Mammary epithelial cell (primary cell): Measurements from ENCODE around the gene GPC6.

Experiments
- CTCF ChIP-seq, 2 donors: IDR thresholded peaks in 1 of 2; conservative IDR thresholded peaks in 1 of 2; 2 replicates each; pipeline ENCODE4 v1.5.1; 2011 to 2012; ENCODE audit warnings: inconsistent platforms in 2 of 2, low read length in 2 of 2, mild to moderate bottlenecking in 2 of 2, control low read depth in 1 of 2, low read depth in 1 of 2; ENCODE audit not compliant: insufficient read depth in 1 of 2; ENCODE audit errors: extremely low read depth in 1 of 2
- EZH2 ChIP-seq: IDR thresholded peaks from 2 replicates; pipeline ENCODE4 v1.6.1; 2012; ENCODE audit warnings: low read length, inconsistent platforms, borderline replicate concordance

GRCh38 chr13:93637852-93638251, 411.2 kb downstream of the GPC6 start:
- no peak for TF ChIP-seq CTCF (conservative IDR thresholded peaks at IDR 0.05 in 1 of 2, IDR thresholded peaks at IDR 0.05 in 1 of 2; ENCODE audit: extremely low read depth in 1 of 2, insufficient read depth in 1 of 2, low read depth in 1 of 2, low read length in 2 of 2)
- TF ChIP-seq EZH2: no peak
